SK-N-SH (cell line): ENCODE results near the gene USH1C.

Experiments used
- CTCF ChIP-seq: fragments of 200-600 bp; sonication (generic); IDR thresholded peaks from 2 replicates; pipeline ENCODE4 v1.6.1; 2017; ENCODE audit warnings: antibody characterized with exemption, mild to moderate bottlenecking, moderate library complexity
- EP300 ChIP-seq, 2 experiments: IDR thresholded peaks; 2 replicates each; pipeline versions ENCODE4 v1.4.0 to v1.6.1; 2012; ENCODE audit warnings: borderline replicate concordance in 1 of 2, low read depth in 1 of 2, low read length in 1 of 2
- JUND ChIP-seq: IDR thresholded peaks from 2 replicates; pipeline ENCODE4 v1.4.0; 2012
- MEF2A ChIP-seq: IDR thresholded peaks from 2 replicates; pipeline ENCODE4 v1.4.0; 2012; ENCODE audit warnings: low read depth, borderline replicate concordance
- MXI1 ChIP-seq: IDR thresholded peaks from 2 replicates; pipeline ENCODE4 v1.6.1; 2012; ENCODE audit warnings: mild to moderate bottlenecking, low read depth, low read length, improper control_type of control experiment
- NFIC ChIP-seq: IDR thresholded peaks from 2 replicates; pipeline ENCODE4 v1.4.0; 2012; ENCODE audit warnings: borderline replicate concordance
- POLR2AphosphoS5 ChIP-seq: IDR thresholded peaks from 2 replicates; pipeline ENCODE4 v1.6.1; 2012; ENCODE audit warnings: low read depth, low read length
- RFX5 ChIP-seq: IDR thresholded peaks from 2 replicates; pipeline ENCODE4 v1.6.1; 2012; ENCODE audit warnings: mild to moderate bottlenecking, improper control_type of control experiment, low read length
- RXRA ChIP-seq: IDR thresholded peaks from 2 replicates; pipeline ENCODE4 v1.4.0; 2012; ENCODE audit warnings: low read depth, mild to moderate bottlenecking, borderline replicate concordance
- TAF1 ChIP-seq: IDR thresholded peaks from 2 replicates; pipeline ENCODE4 v1.6.1; 2012; ENCODE audit warnings: low read depth, mild to moderate bottlenecking, low read length, moderate library complexity, borderline replicate concordance
- TEAD4 ChIP-seq: IDR thresholded peaks from 2 replicates; pipeline ENCODE4 v1.4.0; 2012; ENCODE audit warnings: mild to moderate bottlenecking, borderline replicate concordance; ENCODE audit not compliant: insufficient read depth
- USF2 ChIP-seq: fragments of 150-350 bp; IDR thresholded peaks from 2 replicates; pipeline ENCODE4 v1.6.1; 2017; ENCODE audit warnings: antibody characterized with exemption, low read length, low read depth, borderline replicate concordance

- TF ChIP-seq NFIC, result no peak
- no peak for TF ChIP-seq CTCF
- TF ChIP-seq POLR2AphosphoS5, result no peak
- TF ChIP-seq RFX5, result no peak
- TF ChIP-seq MEF2A, result no peak
- no peak for TF ChIP-seq EP300 (IDR thresholded peaks at IDR 0.05; ENCODE audit: borderline replicate concordance in 1 of 2, low read depth in 1 of 2, low read length in 1 of 2)
- no peak for TF ChIP-seq TEAD4
- no peak for TF ChIP-seq RXRA
- TF ChIP-seq TAF1, result no peak
- TF ChIP-seq JUND, result no peak
- TF ChIP-seq MXI1, result no peak
- no peak for TF ChIP-seq USF2
These were observed 21.6 kb downstream of the USH1C start for GRCh38 chr11:17522655-17523054.
